ENCODE data around the gene TMEM171.

TMEM171 gene

DNA sequence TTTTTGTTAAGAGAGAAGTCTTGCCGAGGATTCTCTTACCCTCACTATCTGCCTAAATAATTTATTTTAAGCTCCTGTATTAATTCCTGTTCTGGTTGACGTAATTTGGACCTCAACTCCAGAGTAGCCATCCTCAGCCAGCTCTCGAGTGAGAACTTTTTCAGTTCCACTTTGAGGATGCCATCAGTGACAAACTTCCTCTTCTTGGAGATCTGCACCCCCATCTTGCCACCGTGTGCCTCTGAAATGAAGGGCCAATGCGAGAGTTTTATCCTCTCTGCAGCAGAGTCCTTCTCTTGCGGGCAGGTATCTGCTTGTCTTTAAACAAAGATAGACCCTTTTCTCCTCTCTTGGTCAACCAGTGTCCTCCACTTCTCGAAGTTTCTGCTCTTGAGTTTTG lies 33.1 kb downstream of the TMEM171 start:
- no peak for DNase-seq

DNA sequence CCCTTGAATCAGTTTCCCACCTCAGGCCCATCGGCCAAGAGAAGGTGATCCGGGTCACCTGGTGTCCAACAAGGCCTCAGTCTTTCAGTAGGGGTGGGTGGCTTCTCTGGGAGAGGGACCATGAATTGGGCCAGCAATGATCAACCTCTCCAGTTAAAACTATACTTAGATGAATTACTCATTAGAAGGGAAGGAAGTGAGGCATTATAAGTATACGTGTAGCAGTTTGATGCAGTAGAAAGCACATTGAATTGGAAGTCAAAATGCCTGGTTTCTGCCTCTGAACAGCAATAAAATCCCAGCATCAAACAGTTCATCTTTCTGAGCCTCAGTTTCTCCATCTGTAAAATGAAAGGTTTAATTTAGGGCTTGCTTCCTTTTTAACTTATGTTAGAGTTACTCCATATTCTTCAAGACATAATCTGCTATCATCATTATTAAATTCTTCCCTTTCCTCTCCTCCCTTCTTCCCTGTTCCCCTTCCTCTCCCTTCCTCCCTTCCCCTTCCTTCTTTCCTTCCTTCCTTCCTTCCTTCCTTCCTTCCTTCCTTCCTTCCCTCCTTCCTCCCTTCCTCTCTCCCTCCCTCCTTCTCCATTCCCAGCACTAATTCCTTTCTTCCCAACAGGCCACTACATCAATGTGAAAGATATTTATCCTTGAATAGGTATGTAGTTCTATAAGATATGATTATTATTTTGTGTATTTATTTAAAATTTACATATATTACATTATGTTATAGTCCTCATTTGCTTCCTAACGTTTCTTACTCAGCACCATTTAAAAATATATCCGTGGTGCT lies 34.0 kb downstream of the TMEM171 start:
- no peak for DNase-seq

DNA sequence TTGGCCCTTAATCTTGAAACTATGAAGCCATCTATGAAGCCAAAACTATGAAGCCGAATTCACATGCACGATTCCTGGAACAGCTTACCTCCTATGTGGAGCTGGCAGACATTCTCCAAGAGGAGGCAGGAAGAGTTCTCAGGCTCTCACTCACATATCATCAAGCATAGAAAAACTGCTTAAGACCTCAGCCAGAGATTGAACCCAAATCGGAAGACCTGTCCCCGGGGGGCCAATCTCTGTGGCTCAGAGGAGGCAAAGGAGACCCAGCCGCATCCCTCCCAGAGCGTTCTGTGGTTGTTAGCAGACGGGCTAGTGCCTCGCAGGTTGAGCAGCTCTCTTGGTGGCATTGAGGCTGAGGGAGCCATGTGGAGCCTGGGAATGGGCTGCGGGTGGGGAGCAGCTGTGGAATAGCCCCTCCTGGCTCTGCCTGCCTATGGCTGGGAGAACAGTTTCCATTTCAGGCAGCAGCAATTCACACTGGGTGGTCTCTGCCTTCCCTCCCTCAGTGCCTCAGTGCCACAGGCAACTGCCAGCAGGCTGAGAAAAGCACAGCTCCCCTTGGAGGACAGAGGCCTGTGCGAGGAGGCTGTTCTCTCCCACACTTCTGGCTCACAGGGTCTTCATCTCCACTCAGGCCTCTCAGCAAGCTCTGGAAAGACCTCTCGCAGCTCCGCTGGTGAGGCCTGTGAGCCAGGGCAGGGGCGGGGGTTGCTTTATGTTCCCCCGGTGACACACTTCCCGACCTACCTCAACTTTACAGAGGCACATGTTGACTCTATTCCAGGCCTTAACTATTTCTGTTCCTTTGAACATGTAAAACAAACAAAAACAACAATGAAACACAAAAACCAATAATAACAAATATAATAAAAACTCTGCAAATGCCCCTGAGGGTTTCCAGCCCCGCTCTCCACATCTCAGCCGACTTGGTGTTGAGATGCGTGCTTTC lies 35.2 kb downstream of the TMEM171 start:
- no peak for DNase-seq

DNA sequence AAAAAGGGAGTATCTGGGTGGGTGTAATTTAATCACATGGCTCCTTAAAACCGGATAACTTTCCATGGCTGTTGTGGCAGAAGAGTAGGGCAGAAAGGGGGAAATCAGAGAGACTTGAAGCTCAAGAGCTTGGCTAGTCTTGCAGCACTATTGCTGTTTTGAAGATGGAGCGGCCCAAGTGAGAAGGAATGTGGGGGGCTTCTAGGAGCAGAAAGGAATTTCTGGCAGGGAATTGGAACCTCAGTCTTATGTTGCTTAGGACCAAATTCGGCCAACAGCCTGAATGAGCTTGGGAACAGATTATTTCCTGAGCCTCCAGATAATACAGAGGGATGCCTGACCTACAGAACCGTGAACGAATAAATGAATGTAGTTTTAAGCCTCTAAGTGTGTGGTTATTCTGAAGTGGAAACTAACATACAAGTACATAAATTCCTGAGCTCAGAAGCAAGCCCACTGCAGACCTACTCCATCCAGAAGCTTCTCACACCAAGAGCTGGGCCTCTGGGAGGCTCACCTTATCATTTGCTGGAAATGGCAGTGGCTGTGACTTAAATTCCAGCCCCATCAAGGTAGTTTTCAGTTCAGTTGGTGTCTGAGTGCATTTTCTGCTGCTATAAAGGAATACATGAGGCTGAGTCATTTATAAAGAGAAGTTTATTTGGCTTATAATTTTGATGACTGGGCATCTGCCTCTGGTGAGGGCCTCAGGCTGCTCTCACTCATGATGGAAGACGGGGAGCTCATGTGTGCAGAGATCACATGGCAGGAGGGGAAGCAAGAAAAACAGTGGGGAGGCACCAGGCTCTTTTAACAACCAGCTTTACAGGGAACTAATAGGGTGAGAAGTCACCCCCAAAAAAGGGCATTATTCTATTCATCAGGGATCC lies 37.3 kb downstream of the TMEM171 start:
- no peak for DNase-seq

DNA sequence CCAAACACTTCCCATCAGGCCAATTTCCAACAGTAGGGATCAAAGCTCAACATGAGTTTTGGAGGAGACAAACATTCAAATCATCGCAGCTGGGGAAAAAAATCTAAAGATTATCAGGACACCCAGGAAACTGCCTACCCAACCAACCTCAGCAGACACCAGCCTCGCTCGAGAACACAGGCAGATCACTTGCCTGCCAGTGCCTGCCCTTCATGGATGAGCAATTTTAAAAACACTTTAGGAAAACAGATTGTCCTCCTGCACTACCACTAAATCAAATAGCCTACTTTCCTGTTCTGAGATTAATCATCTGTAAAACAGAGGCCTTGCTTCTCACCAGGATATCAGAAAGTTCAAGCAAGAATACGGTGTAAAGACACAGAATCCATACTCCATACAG lies 37.9 kb downstream of the TMEM171 start:
- DNase-seq, result no peak

DNA sequence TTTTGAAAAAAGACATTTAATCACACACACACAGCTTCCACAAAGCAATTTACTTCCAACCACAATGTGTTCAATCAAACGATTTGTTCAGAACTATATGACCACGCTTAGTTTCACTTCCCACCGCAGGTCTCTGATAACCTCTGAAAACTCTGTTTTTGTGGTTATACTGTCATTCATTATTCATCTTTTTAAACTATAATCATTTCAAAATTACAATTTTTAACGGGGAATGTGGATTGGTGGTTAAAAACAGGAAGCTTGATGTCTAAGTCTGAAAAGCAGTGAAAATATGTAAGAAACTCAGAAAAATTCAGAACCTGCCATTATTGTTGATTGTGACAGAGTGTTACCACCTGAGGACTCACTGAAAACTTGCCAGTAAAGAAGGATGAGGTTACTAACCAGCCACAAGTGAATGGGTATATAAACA lies 39.9 kb downstream of the TMEM171 start:
- no peak for DNase-seq

DNA sequence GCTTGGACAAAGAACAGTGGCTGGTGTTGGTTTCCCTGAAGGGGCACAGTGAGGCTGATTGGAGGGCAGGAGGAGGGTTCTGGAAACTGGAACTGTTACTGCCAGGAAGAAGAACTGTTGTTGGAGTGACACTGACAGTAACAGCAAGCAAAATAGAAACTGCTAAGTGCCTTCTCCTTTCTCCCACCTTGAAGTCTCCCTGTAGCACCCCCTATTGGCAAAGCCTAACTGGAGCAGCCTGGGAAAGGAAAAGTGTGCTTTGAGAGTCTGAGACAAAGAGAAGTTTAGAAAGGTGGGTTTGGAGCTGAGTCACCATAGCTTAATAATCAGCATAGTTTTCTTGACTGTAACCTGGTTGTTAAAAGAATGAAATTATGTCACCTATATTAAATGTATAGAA lies 50.1 kb downstream of the TMEM171 start:
- no peak for DNase-seq

DNA sequence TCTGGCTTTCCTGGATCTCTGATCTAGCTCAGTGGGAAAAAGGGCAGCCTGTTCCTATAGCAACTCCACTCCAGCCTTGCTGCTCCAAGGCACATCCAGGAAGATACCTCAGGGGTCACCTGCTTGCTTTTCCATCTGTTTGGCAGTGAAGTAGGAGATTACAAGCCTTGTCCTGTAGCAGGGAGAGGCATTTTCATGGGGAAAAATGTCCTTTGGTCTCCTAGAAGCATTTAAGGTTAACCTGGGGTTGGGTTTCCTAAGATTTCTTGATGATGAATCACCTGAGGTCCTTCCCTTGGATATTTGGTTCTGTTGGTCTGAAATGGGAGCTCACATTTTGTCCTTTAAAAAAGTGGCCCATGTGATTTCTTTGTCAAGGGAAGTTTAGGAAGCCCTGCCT lies 51.1 kb downstream of the TMEM171 start:
- DNase-seq, result no peak

DNA sequence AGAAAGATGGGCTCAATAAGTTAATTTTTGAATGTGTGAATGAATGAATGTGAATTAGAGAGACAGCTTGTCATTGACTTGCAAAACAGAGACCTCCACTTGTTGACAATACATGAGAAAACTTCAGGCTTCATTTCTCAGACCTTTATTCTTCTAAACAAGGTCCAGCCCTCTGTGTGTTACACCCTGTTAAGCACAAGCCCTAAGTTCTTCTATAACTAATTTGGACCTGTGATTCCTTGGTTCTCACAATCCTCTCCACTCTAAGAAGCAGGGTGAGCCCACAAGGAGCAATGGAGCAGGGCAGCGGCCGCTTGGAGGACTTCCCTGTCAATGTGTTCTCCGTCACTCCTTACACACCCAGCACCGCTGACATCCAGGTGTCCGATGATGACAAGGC lies 52.6 kb downstream of the TMEM171 start, which contains the start of gene TMEM174:
Gene TMEM174 (plus strand): TSS at position 243 of the 400 bp plus-strand sequence. CDS start 51 bp downstream, at position 294.
- no peak for DNase-seq

DNA sequence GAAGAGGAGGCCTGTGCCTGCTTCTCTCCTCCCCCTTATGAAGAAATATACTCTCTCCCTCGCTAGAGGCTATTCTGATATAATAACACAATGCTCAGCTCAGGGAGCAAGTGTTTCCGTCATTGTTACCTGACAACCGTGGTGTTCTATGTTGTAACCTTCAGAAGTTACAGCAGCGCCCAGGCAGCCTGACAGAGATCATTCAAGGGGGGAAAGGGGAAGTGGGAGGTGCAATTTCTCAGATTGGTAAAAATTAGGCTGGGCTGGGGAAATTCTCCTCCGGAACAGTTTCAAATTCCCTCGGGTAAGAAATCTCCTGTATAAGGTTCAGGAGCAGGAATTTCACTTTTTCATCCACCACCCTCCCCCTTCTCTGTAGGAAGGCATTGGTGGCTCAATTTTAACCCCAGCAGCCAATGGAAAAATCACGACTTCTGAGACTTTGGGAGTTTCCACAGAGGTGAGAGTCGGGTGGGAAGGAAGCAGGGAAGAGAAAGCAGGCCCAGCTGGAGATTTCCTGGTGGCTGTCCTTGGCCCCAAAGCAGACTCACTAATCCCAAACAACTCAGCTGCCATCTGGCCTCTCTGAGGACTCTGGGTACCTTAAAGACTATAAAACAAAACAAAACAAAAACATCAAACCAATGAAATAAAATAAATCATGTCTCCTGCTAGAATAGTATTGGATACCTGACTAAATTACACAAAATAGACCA lies 53.9 kb downstream of the TMEM171 start:
- DNase-seq, result no peak

DNA sequence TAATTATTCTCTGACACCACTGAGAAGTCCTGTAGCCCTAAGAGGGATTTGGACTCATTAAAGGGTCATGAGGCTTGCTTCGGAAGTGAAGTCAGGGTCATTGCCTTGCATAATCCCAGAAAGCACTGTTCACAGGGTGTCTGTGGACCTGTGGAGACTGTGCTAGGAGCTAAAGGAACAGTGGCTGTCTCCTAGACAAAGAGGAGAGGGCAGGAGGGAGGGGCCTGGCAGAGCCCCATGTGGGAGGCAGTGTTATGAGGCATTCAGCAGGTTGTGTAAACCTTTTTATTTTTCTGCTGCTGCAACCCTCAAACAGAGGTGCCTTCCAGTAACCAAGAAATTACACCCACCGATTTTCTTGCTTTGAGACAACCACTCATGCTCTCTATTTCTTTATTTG lies 55.9 kb downstream of the TMEM171 start:
- DNase-seq, result no peak

DNA sequence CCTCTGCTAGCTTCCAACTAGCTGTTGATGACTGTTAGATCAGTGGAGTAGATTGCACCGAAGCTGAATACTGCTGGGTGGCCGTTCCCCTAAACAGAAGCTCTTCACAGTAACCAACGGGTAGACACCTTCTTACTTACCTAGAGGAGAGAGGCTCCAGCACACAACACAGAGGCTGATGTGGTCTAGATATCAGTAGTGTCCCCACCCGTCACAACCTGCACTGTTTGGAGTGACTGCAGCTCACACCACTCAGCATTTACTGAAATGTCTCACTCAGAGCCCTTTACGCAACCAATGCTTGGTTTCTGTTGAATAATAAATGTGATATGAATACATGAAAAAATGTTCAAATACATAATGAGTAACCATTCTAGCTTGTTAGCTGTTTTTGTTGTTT lies 57.9 kb downstream of the TMEM171 start:
- DNase-seq, result no peak

DNA sequence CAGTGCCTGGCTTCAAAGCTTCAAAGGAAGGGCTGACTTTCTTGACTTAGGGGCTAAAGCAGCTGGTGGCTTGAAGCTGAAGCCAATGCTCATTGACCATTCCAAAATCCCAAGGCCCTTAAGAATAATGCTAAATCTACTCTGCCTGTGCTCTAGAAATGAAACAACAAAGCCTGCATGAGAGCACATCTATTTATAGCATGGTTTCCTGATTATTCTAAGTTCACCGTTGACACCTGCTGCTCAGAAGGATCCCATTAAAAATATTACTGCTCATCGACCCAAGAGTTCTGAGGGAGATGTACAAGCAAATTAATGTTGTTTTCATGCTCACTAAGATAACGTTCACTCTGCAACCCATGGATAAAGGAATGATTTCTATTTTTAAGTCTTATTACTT lies 59.4 kb downstream of the TMEM171 start:
- DNase-seq, result no peak

DNA sequence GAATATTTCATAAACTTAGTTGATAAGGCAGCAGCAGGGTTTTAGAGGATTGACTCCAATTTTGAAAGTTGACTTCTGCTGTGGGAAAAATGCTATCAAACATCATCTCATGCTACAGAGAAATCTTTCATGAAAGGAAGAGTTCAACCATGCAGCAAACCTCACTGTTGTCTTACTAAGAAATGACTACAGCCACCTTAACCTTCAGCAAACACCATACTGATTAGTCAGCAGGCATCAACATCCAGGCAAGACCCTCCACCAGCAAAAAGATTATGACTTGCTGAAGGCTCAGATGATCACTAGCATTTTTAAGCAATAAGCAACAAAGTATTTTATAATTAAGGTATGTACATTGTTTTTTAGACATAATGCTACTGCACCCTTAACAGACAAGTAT lies 60.2 kb downstream of the TMEM171 start:
- DNase-seq, result no peak

Measured in NCI-H1436 (cell line).